HepG2 (cell line): ENCODE measurements around the gene ST6GALNAC2. TPM values are rescaled to one million over a fixed set of nuclear protein-coding genes. Genes with fewer than 3 reads are reported as not detected.

ENCODE experiments used
- BCL6 ChIP-seq: IDR thresholded peaks from 2 replicates; pipeline ENCODE4 v1.6.1; 2016; ENCODE audit warnings: missing genetic modification reagents, missing compliant biosample characterization
- E2F2 ChIP-seq: sonication (generic); formaldehyde crosslinking; IDR thresholded peaks from 2 replicates; pipeline ENCODE4 v1.4.0; 2020; ENCODE audit warnings: missing genetic modification reagents, borderline replicate concordance
- ELF1 ChIP-seq: sonication (generic); formaldehyde crosslinking; IDR thresholded peaks from 2 replicates; pipeline ENCODE4 v1.4.0; 2020; ENCODE audit warnings: missing genetic modification reagents
- FLYWCH1 ChIP-seq: sonication (generic); formaldehyde crosslinking; IDR thresholded peaks from 2 replicates; pipeline ENCODE4 v1.8.1; 2023; ENCODE audit warnings: mild to moderate bottlenecking, missing genetic modification reagents
- FOXA3 ChIP-seq: IDR thresholded peaks from 2 replicates; pipeline ENCODE4 v1.6.1; 2016; ENCODE audit warnings: missing genetic modification reagents, missing compliant biosample characterization
- GABPB1 ChIP-seq: IDR thresholded peaks from 2 replicates; pipeline ENCODE4 v1.6.1; 2016; ENCODE audit warnings: mild to moderate bottlenecking, missing genetic modification reagents, moderate library complexity, missing compliant biosample characterization
- GTF2F1 ChIP-seq: fragments of 150-350 bp; IDR thresholded peaks from 2 replicates; pipeline ENCODE4 v1.6.1; 2014; ENCODE audit warnings: low read length
- HOXD1 ChIP-seq: sonication (generic); formaldehyde crosslinking; IDR thresholded peaks from 2 replicates; pipeline ENCODE4 v1.5.0; 2020; ENCODE audit warnings: missing genetic modification reagents
- MTA3 ChIP-seq: sonication (generic); formaldehyde crosslinking; IDR thresholded peaks from 2 replicates; pipeline ENCODE4 v1.4.0; 2020; ENCODE audit warnings: missing genetic modification reagents
- MTF2 ChIP-seq: sonication (generic); formaldehyde crosslinking; IDR thresholded peaks from 2 replicates; pipeline ENCODE4 v1.5.0; 2020; ENCODE audit warnings: missing genetic modification reagents, borderline replicate concordance
- NCOA5 ChIP-seq: sonication (generic); formaldehyde crosslinking; IDR thresholded peaks from 2 replicates; pipeline ENCODE4 v1.4.0; 2020; ENCODE audit warnings: missing genetic modification reagents
- NFRKB ChIP-seq: fragments of 450-650 bp; IDR thresholded peaks from 2 replicates; pipeline ENCODE4 v1.6.1; 2017
- PLRG1 ChIP-seq: fragments of 450-650 bp; conservative IDR thresholded peaks from 2 replicates; pipeline ENCODE4 v1.6.1; 2016
- PRPF4 ChIP-seq: fragments of 200-400 bp; formaldehyde crosslinking; IDR thresholded peaks from 2 replicates; pipeline ENCODE4 v1.6.1; 2016; ENCODE audit warnings: low read length, low read depth; ENCODE audit not compliant: poor library complexity, severe bottlenecking
- RAD21 ChIP-seq: fragments of 450-650 bp; formaldehyde crosslinking; IDR thresholded peaks from 2 replicates; pipeline ENCODE4 v1.5.0; 2020; ENCODE audit warnings: mild to moderate bottlenecking
- REPIN1 ChIP-seq: sonication (generic); formaldehyde crosslinking; IDR thresholded peaks from 2 replicates; pipeline ENCODE4 v1.8.0; 2022; ENCODE audit warnings: missing genetic modification reagents, low read depth, mild to moderate bottlenecking, borderline replicate concordance
- ZBTB14 ChIP-seq: sonication (generic); formaldehyde crosslinking; IDR thresholded peaks from 2 replicates; pipeline ENCODE4 v1.4.0; 2020; ENCODE audit warnings: missing genetic modification reagents
- ZFP1 ChIP-seq: IDR thresholded peaks from 2 replicates; pipeline ENCODE4 v1.6.1; 2016
- ZNF264 ChIP-seq: sonication (generic); formaldehyde crosslinking; IDR thresholded peaks from 2 replicates; pipeline ENCODE4 v1.4.0; 2020; ENCODE audit warnings: missing genetic modification reagents
- ZNF280D ChIP-seq: sonication (generic); formaldehyde crosslinking; IDR thresholded peaks from 2 replicates; pipeline ENCODE4 v1.5.1; 2020; ENCODE audit warnings: mild to moderate bottlenecking, missing genetic modification reagents
- ZNF773 ChIP-seq: sonication (generic); formaldehyde crosslinking; IDR thresholded peaks from 2 replicates; pipeline ENCODE4 v1.4.0; 2020; ENCODE audit warnings: missing genetic modification reagents, borderline replicate concordance
- polyA plus RNA-seq, 8 experiments: library from polyadenylated mRNA; depleted of rRNA in 3 of 8; stranded (reverse) in 7 of 8; unstranded in 1 of 8; fragments of >200 nt; fragmentation: Illumina TruSeq in 4 of 8; extraction: Trizol in 4 of 8; gene quantifications; 2 replicates each; pipeline versions ENCODE4 v1.2.1 to v1.2.3, GENCODE V29; 2011 to 2016; ENCODE audit warnings: low read depth in 4 of 8, missing spikeins in 1 of 8, mixed read lengths in 1 of 8; ENCODE audit not compliant: insufficient read depth in 1 of 8
- total RNA-seq, 5 experiments: library from RNA; depleted of rRNA; stranded (reverse); fragments of >200 nt; fragmentation: Illumina TruSeq; extraction: Trizol; gene quantifications; 2 replicates each; pipeline ENCODE4 v1.2.3, GENCODE V29; 2016; ENCODE audit warnings: low read depth in 1 of 5
- TF ChIP-seq, protein P1 (sequence below), 2 experiments: fragments of 450-650 bp in 1 of 2; sonication (generic) in 1 of 2; formaldehyde crosslinking; IDR thresholded peaks; 2 replicates each; pipeline versions ENCODE4 v1.5.0 to v1.8.0; 2020 to 2022; ENCODE audit warnings: mild to moderate bottlenecking in 1 of 2, missing genetic modification reagents in 1 of 2
- TF ChIP-seq, protein P2 (sequence below): sonication (generic); formaldehyde crosslinking; IDR thresholded peaks from 2 replicates; pipeline ENCODE4 v1.5.0; 2020; ENCODE audit warnings: mild to moderate bottlenecking, missing genetic modification reagents

ST6GALNAC2 gene
- total and polyA plus RNA-seq, 2 of the 13 experiments (the other 11 are each of a cell fraction or from before 2014, with no cell fraction given), result 0.12 to 0.49 TPM

DNA sequence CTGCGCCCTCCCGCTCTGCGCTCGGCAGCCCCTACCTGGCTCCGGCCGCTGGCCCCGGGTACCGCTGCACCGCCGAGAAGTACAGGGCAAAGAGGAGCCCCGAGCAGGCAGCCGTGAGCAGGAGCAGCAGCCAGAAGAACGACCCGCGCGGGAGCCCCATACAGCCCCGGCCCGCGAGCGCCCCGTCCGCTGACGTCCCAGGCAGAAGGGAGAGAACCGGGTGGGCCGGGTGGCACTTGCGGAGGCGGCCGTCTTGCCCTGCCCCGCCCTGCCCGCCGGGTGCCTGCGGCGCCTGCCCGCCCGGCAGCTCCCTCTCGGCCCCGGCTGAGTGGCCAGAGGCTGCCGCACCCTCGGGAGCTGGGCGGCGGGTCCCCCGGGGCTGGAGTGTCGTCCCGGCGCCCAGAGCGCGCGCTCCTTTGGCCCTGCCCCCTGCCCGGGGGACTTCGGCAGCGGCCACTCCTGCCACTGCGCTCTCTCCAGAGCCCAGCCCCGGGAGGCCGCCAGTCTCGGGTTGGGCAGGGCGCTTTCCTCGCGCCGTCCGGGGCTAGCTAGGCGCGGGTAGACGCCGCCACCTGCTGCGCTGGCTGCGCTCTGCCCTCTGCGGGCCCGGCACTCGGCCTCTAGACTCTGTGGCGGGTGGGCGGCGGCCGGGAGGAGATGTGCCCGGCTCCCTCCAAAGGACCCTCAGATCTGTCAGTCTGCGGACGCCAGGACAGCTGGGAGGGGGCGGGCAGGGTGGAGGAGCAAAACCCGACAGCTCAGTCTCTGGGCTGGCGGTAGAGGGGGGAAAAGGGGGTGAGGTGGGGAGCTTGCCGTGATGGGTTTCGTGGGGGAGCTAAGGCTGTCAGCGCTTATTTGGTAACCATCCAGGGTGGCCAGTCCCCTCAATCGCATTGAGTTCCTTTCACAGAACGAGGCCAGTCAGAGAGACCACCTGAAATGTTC, at the start of gene ST6GALNAC2 (continued):
- TF ChIP-seq FOXA3 (CRISPR knock-in tag) (no peak), GABPB1 (CRISPR knock-in tag) (peak; percentile 60; the same call in 1 of the 2 replicates), NCOA5 (CRISPR knock-in tag) (no peak), HOXD1 (CRISPR knock-in tag) (no peak), GTF2F1 (no peak), REPIN1 (no peak), PLRG1 (no peak), RAD21 (peak; percentile 98), ZNF773 (CRISPR knock-in tag) (no peak), FLYWCH1 (CRISPR knock-in tag) (no peak), MTF2 (CRISPR knock-in tag) (peak; percentile 87; the same call in 1 of the 2 replicates), MTA3 (CRISPR knock-in tag) (no peak), ZBTB14 (CRISPR knock-in tag) (no peak), PRPF4 (no peak), ZNF280D (CRISPR knock-in tag) (no peak), NFRKB (no peak), ELF1 (CRISPR knock-in tag) (no peak), ZFP1 (no peak), E2F2 (no peak; the same call in 1 of the 2 replicates), ZNF264 (no peak), BCL6 (CRISPR knock-in tag) (peak; percentile 68; the same call in 1 of the 2 replicates)
- TF ChIP-seq, protein P1, sequence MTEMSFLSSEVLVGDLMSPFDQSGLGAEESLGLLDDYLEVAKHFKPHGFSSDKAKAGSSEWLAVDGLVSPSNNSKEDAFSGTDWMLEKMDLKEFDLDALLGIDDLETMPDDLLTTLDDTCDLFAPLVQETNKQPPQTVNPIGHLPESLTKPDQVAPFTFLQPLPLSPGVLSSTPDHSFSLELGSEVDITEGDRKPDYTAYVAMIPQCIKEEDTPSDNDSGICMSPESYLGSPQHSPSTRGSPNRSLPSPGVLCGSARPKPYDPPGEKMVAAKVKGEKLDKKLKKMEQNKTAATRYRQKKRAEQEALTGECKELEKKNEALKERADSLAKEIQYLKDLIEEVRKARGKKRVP (CRISPR knock-in tag; IDR thresholded peaks at IDR 0.05), result no peak
- TF ChIP-seq, protein P2, sequence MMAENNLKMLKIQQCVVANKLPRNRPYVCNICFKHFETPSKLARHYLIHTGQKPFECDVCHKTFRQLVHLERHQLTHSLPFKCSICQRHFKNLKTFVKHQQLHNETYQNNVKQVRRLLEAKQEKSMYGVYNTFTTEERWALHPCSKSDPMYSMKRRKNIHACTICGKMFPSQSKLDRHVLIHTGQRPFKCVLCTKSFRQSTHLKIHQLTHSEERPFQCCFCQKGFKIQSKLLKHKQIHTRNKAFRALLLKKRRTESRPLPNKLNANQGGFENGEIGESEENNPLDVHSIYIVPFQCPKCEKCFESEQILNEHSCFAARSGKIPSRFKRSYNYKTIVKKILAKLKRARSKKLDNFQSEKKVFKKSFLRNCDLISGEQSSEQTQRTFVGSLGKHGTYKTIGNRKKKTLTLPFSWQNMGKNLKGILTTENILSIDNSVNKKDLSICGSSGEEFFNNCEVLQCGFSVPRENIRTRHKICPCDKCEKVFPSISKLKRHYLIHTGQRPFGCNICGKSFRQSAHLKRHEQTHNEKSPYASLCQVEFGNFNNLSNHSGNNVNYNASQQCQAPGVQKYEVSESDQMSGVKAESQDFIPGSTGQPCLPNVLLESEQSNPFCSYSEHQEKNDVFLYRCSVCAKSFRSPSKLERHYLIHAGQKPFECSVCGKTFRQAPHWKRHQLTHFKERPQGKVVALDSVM, result peak; percentile 70
